K562 (cell line): ENCODE data around the gene HECW1. TPM values are rescaled to one million over a fixed set of nuclear protein-coding genes. Genes with fewer than 3 reads are reported as not detected.

Source experiments
- CCAR2 ChIP-seq: fragments of 200-400 bp; formaldehyde crosslinking; IDR thresholded peaks from 2 replicates; pipeline ENCODE4 v1.6.1; 2017; ENCODE audit warnings: mild to moderate bottlenecking, low read depth, low read length
- CREM ChIP-seq: IDR thresholded peaks from 2 replicates; pipeline ENCODE4 v1.6.1; 2014; ENCODE audit warnings: antibody characterized with exemption, low read depth
- CTBP1 ChIP-seq: fragments of 450-650 bp; IDR thresholded peaks from 2 replicates; pipeline ENCODE4 v1.6.1; 2016; ENCODE audit warnings: borderline replicate concordance
- GATA2 ChIP-seq: sonication (generic); formaldehyde crosslinking; IDR thresholded peaks from 2 replicates; pipeline ENCODE4 v1.4.0; 2020; ENCODE audit warnings: mild to moderate bottlenecking, missing genetic modification reagents
- HDAC2 ChIP-seq: fragments of 450-650 bp; IDR thresholded peaks from 2 replicates; pipeline ENCODE4 v1.6.1; 2016; ENCODE audit warnings: mild to moderate bottlenecking
- HMG20B ChIP-seq: fragments of 250-450 bp; sonication (Bioruptor Pico); IDR thresholded peaks from 2 replicates; pipeline ENCODE4 v1.5.0; 2021; ENCODE audit warnings: mild to moderate bottlenecking
- RB1 ChIP-seq: fragments of 450-650 bp; IDR thresholded peaks from 2 replicates; pipeline ENCODE4 v1.6.1; 2017; ENCODE audit warnings: low read depth, mild to moderate bottlenecking
- RREB1 ChIP-seq: fragments of 250-450 bp; sonication (Bioruptor Pico); IDR thresholded peaks from 2 replicates; pipeline ENCODE4 v1.4.0; 2020
- SAFB ChIP-seq: fragments of 200-400 bp; formaldehyde crosslinking; IDR thresholded peaks from 2 replicates; pipeline ENCODE4 v1.6.1; 2017; ENCODE audit warnings: low read depth, low read length, borderline replicate concordance
- SMAD4 ChIP-seq: fragments of 250-450 bp; sonication (Bioruptor Pico); conservative IDR thresholded peaks from 2 replicates; pipeline ENCODE4 v1.8.0; 2021; ENCODE audit warnings: inconsistent platforms, mild to moderate bottlenecking, moderate library complexity
- SOX6 ChIP-seq: fragments of 450-650 bp; IDR thresholded peaks from 2 replicates; pipeline ENCODE4 v1.6.1; 2014; ENCODE audit warnings: mild to moderate bottlenecking
- SPI1 ChIP-seq: IDR thresholded peaks from 2 replicates; pipeline ENCODE4 v1.6.1; 2011; ENCODE audit warnings: low read depth, low read length, control low read depth, borderline replicate concordance
- ZNF124 ChIP-seq: sonication (generic); formaldehyde crosslinking; IDR thresholded peaks from 2 replicates; pipeline ENCODE4 v1.8.1; 2022; ENCODE audit warnings: missing genetic modification reagents
- ZNF175 ChIP-seq: fragments of 200-800 bp; sonication (Bioruptor generic); IDR thresholded peaks from 2 replicates; pipeline ENCODE4 v1.6.1; 2016; ENCODE audit warnings: low read depth, mild to moderate bottlenecking, missing genetic modification characterization, missing compliant biosample characterization
- ZNF639 ChIP-seq, 2 experiments: fragments of 200-800 bp in 1 of 2; sonication (Bioruptor generic) in 1 of 2; sonication (generic) in 1 of 2; formaldehyde crosslinking in 1 of 2; IDR thresholded peaks in 1 of 2; conservative IDR thresholded peaks in 1 of 2; 2 replicates each; pipeline versions ENCODE4 v1.5.0 to v1.6.1; 2016 to 2020; ENCODE audit warnings: missing compliant biosample characterization in 1 of 2, missing genetic modification characterization in 1 of 2, missing genetic modification reagents in 1 of 2
- ZNF780A ChIP-seq: fragments of 250-450 bp; sonication (Bioruptor Pico); IDR thresholded peaks from 2 replicates; pipeline ENCODE4 v1.5.0; 2021; ENCODE audit warnings: mild to moderate bottlenecking
- polyA plus RNA-seq, 8 experiments: library from polyadenylated mRNA; depleted of rRNA in 4 of 8; stranded (reverse) in 5 of 8; unstranded in 3 of 8; fragments of >200 nt; fragmentation: Nextera tagmentation in 2 of 8; fragmentation: Illumina TruSeq in 1 of 8; extraction: Ambion mirVana in 2 of 8; extraction: Trizol in 1 of 8; gene quantifications; 2 replicates each; pipeline versions ENCODE4 v1.2.1 to v1.2.3, GENCODE V29; 2011 to 2014; ENCODE audit warnings: inconsistent platforms in 1 of 8, missing spikeins in 1 of 8
- total RNA-seq, 7 experiments: library from RNA; depleted of rRNA in 6 of 7; stranded (reverse); fragments of >200 nt in 6 of 7; fragmentation: Illumina TruSeq in 2 of 7; extraction: Trizol in 2 of 7; gene quantifications; 2 replicates each; pipeline versions ENCODE4 v1.2.1 to v1.2.3, GENCODE V29; 2011 to 2021; ENCODE audit warnings: low replicate concordance in 1 of 7
- TF ChIP-seq, protein P1 (sequence below): fragments of 250-450 bp; sonication (Bioruptor Pico); IDR thresholded peaks from 2 replicates; pipeline ENCODE4 v1.4.0; 2020; ENCODE audit warnings: mild to moderate bottlenecking, moderate library complexity
- TF ChIP-seq, protein P2 (sequence below): sonication (generic); formaldehyde crosslinking; IDR thresholded peaks from 2 replicates; pipeline ENCODE4 v1.4.0; 2020; ENCODE audit warnings: mild to moderate bottlenecking, missing genetic modification reagents

Gene HECW1
- total and polyA plus RNA-seq, 9 of the 15 experiments (the other 6 are each of a cell fraction or from before 2014, with no cell fraction given) = 0.07 to 0.31 (median 0.13) TPM; not detected in 4

GRCh38 chr7:43577485-43577951 is 465.1 kb downstream of the HECW1 start (continued):
- TF ChIP-seq, protein P1, sequence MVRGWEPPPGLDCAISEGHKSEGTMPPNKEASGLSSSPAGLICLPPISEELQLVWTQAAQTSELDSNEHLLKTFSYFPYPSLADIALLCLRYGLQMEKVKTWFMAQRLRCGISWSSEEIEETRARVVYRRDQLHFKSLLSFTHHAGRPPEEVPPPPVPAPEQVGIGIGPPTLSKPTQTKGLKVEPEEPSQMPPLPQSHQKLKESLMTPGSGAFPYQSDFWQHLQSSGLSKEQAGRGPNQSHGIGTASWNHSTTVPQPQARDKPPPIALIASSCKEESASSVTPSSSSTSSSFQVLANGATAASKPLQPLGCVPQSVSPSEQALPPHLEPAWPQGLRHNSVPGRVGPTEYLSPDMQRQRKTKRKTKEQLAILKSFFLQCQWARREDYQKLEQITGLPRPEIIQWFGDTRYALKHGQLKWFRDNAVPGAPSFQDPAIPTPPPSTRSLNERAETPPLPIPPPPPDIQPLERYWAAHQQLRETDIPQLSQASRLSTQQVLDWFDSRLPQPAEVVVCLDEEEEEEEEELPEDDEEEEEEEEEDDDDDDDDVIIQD = no peak
- no peak for TF ChIP-seq ZNF124 (CRISPR knock-in tag)
- TF ChIP-seq SAFB = no peak
- peak; percentile 9; the same call in 1 of the 2 replicates for TF ChIP-seq SPI1
- TF ChIP-seq ZNF639 (CRISPR knock-in tag; conservative IDR thresholded peaks at IDR 0.05 in 1 of 2, IDR thresholded peaks at IDR 0.05 in 1 of 2) = 0 out of 4 replicates have a peak, but pooled peaks of 1 of the 2 experiments have one; percentile 29
- TF ChIP-seq GATA2 (CRISPR knock-in tag) = peak; percentile 85
- TF ChIP-seq CREM = peak; percentile 43; the same call in 1 of the 2 replicates
- peak; percentile 63 for TF ChIP-seq SMAD4 (CRISPR knock-in tag)
- no peak for TF ChIP-seq RREB1 (CRISPR knock-in tag)
- TF ChIP-seq CTBP1 = peak; percentile 81; the same call in 1 of the 2 replicates
- peak; percentile 75; the same call in 1 of the 2 replicates for TF ChIP-seq ZNF175 (CRISPR knock-in tag)
- peak; percentile 70; the same call in 1 of the 2 replicates for TF ChIP-seq HDAC2
- TF ChIP-seq CCAR2 = no peak
- no peak for TF ChIP-seq RB1
- TF ChIP-seq ZNF780A = no peak
- TF ChIP-seq, protein P2, sequence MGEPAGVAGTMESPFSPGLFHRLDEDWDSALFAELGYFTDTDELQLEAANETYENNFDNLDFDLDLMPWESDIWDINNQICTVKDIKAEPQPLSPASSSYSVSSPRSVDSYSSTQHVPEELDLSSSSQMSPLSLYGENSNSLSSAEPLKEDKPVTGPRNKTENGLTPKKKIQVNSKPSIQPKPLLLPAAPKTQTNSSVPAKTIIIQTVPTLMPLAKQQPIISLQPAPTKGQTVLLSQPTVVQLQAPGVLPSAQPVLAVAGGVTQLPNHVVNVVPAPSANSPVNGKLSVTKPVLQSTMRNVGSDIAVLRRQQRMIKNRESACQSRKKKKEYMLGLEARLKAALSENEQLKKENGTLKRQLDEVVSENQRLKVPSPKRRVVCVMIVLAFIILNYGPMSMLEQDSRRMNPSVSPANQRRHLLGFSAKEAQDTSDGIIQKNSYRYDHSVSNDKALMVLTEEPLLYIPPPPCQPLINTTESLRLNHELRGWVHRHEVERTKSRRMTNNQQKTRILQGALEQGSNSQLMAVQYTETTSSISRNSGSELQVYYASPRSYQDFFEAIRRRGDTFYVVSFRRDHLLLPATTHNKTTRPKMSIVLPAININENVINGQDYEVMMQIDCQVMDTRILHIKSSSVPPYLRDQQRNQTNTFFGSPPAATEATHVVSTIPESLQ (CRISPR knock-in tag) = no peak
- peak; percentile 88 for TF ChIP-seq SOX6
- TF ChIP-seq HMG20B (CRISPR knock-in tag) = no peak
